A549 (cell line): Measurements from ENCODE around the gene OPCML. TPM values are rescaled to one million over a fixed set of nuclear protein-coding genes. Genes with fewer than 3 reads are reported as not detected.

Source experiments
- ATAC-seq, 2 experiments: fragments of 200-7000 bp in 1 of 2; fragments of >200 bp in 1 of 2; cut with Nextera tagmentation in 1 of 2; cut with Tn5 transposase in 1 of 2; 3 replicates each; pipeline versions ENCODE4 v1.8.0 to v1.9.1; 2018 to 2020; ENCODE audit warnings: mild to moderate bottlenecking in 1 of 2, moderate library complexity in 1 of 2
- CTCF ChIA-PET: fragments of 300-600 bp; sonication (Branson Sonifier 250); formaldehyde crosslinking; extraction: SDS; loops from one replicate; lab custom pipeline; 2021; ENCODE audit warnings: antibody characterized with exemption, inconsistent platforms; lab: Yijun Ruan, JAX
- POLR2A ChIA-PET: fragments of 350-600 bp; formaldehyde crosslinking; extraction: SDS; loops from one replicate; lab custom pipeline; 2021; ENCODE audit warnings: antibody characterized with exemption, inconsistent platforms; lab: Yijun Ruan, JAX
- DNase-seq, 2 experiments: peaks; one replicate each; pipeline versions ENCODE4 v3.0.0 to v3.0.0-alpha.2; 2011 to 2016; ENCODE audit warnings: low read depth in 1 of 2, low spot score in 1 of 2
- FAIRE-seq: peaks from 2 replicates; lab custom pipeline; 2011; peaks lifted over from hg19 to GRCh38; lab: Jason Lieb, UNC
- H3K27ac ChIP-seq, 2 experiments: fragments of >200 bp; sonication (Bioruptor Twin); formaldehyde crosslinking; 3 replicates each; pipeline ENCODE4 v1.5.1; 2016 to 2017
- H3K4me1 ChIP-seq: fragments of >200 bp; sonication (Bioruptor Twin); formaldehyde crosslinking; 3 replicates; pipeline ENCODE4 v1.6.1; 2016
- H3K4me2 ChIP-seq: fragments of >200 bp; sonication (Bioruptor Twin); formaldehyde crosslinking; 3 replicates; pipeline ENCODE4 v1.6.1; 2016
- H3K4me3 ChIP-seq: fragments of >200 bp; sonication (Bioruptor Twin); formaldehyde crosslinking; 3 replicates; pipeline ENCODE4 v1.5.1; 2016
- H3K9me3 ChIP-seq: fragments of >200 bp; sonication (Bioruptor Twin); formaldehyde crosslinking; 3 replicates; pipeline ENCODE4 v1.6.1; 2016
- ATOH8 ChIP-seq: fragments of 250-450 bp; sonication (Bioruptor Pico); IDR thresholded peaks from 2 replicates; pipeline ENCODE4 v1.5.0; 2020; ENCODE audit warnings: low read depth, mild to moderate bottlenecking, moderate library complexity
- CBX8 ChIP-seq: fragments of 200-600 bp; sonication (generic); IDR thresholded peaks from 2 replicates; pipeline ENCODE4 v1.6.1; 2016
- CHD4 ChIP-seq: fragments of 200-600 bp; sonication (generic); IDR thresholded peaks from 2 replicates; pipeline ENCODE4 v1.6.1; 2016; ENCODE audit warnings: antibody characterized with exemption, mild to moderate bottlenecking, borderline replicate concordance
- E2F6 ChIP-seq: IDR thresholded peaks from 2 replicates; pipeline ENCODE4 v1.6.1; 2012; ENCODE audit warnings: low read depth, borderline replicate concordance
- ELK1 ChIP-seq: fragments of 150-350 bp; IDR thresholded peaks from 2 replicates; pipeline ENCODE4 v1.6.1; 2014; ENCODE audit warnings: low read depth, mild to moderate bottlenecking, low read length
- EP300 ChIP-seq, 2 experiments: fragments of >200 bp; sonication (Bioruptor Twin); formaldehyde crosslinking; IDR thresholded peaks; 2 replicates in 1 of 2; 3 replicates in 1 of 2; pipeline ENCODE4 v1.6.1; 2016 to 2017
- ESRRA ChIP-seq: fragments of 150-350 bp; IDR thresholded peaks from 2 replicates; pipeline ENCODE4 v1.6.1; 2014; ENCODE audit warnings: mild to moderate bottlenecking, low read length, borderline replicate concordance
- FOSL2 ChIP-seq, 2 experiments: fragments of 450-650 bp in 1 of 2; fragments of >200 bp in 1 of 2; sonication (Bioruptor Twin) in 1 of 2; formaldehyde crosslinking; IDR thresholded peaks; 2 replicates each; pipeline versions ENCODE4 v1.5.0 to v1.6.1; 2016 to 2020; ENCODE audit warnings: mild to moderate bottlenecking in 1 of 2, moderate library complexity in 1 of 2
- FOXS1 ChIP-seq: fragments of 250-450 bp; sonication (Bioruptor Pico); IDR thresholded peaks from 2 replicates; pipeline ENCODE4 v1.5.0; 2020; ENCODE audit warnings: mild to moderate bottlenecking, moderate library complexity
- GATA3 ChIP-seq: IDR thresholded peaks from 2 replicates; pipeline ENCODE4 v1.6.1; 2012; ENCODE audit warnings: borderline replicate concordance
- HMGXB4 ChIP-seq: fragments of 250-450 bp; sonication (Bioruptor Pico); IDR thresholded peaks from 2 replicates; pipeline ENCODE4 v1.5.0; 2021; ENCODE audit warnings: mild to moderate bottlenecking, moderate library complexity, borderline replicate concordance
- HOXA7 ChIP-seq: fragments of 250-450 bp; sonication (Bioruptor Pico); IDR thresholded peaks from 2 replicates; pipeline ENCODE4 v1.5.0; 2020; ENCODE audit warnings: mild to moderate bottlenecking, moderate library complexity
- HOXB13 ChIP-seq: fragments of 250-450 bp; sonication (Bioruptor Pico); IDR thresholded peaks from 2 replicates; pipeline ENCODE4 v1.5.0; 2020; ENCODE audit warnings: low read depth, mild to moderate bottlenecking, moderate library complexity
- KDM5A ChIP-seq: fragments of 200-600 bp; sonication (generic); IDR thresholded peaks from 2 replicates; pipeline ENCODE4 v1.6.1; 2016; ENCODE audit warnings: antibody characterized with exemption, mild to moderate bottlenecking
- MAFK ChIP-seq: fragments of 450-650 bp; IDR thresholded peaks from 2 replicates; pipeline ENCODE4 v1.6.1; 2014; ENCODE audit not compliant: partially characterized antibody
- MAX ChIP-seq: IDR thresholded peaks from 2 replicates; pipeline ENCODE4 v1.6.1; 2012
- MYC ChIP-seq: IDR thresholded peaks from 2 replicates; pipeline ENCODE4 v1.6.1; 2012; ENCODE audit warnings: mild to moderate bottlenecking, inconsistent platforms, low read length, improper control_type of control experiment, borderline replicate concordance
- NPAS2 ChIP-seq: fragments of 250-450 bp; sonication (Bioruptor Pico); IDR thresholded peaks from 2 replicates; pipeline ENCODE4 v1.8.0; 2022; ENCODE audit warnings: mild to moderate bottlenecking, moderate library complexity, borderline replicate concordance
- PBX3 ChIP-seq: IDR thresholded peaks from 2 replicates; pipeline ENCODE4 v1.6.1; 2012
- PHF8 ChIP-seq: fragments of 200-600 bp; sonication (generic); IDR thresholded peaks from 2 replicates; pipeline ENCODE4 v1.6.1; 2016; ENCODE audit warnings: low read depth, mild to moderate bottlenecking, antibody characterized with exemption, moderate library complexity, borderline replicate concordance
- POLR2A ChIP-seq: IDR thresholded peaks from 2 replicates; pipeline ENCODE4 v1.6.1; 2012; ENCODE audit warnings: mild to moderate bottlenecking, low read length
- RARB ChIP-seq: fragments of 250-450 bp; sonication (Bioruptor Pico); IDR thresholded peaks from 2 replicates; pipeline ENCODE4 v1.8.0; 2021; ENCODE audit warnings: mild to moderate bottlenecking, moderate library complexity
- RFX5 ChIP-seq: fragments of 450-650 bp; IDR thresholded peaks from 2 replicates; pipeline ENCODE4 v1.7.1; 2014; ENCODE audit warnings: antibody characterized with exemption, mild to moderate bottlenecking, moderate library complexity
- RNF2 ChIP-seq: fragments of 200-600 bp; sonication (generic); IDR thresholded peaks from 2 replicates; pipeline ENCODE4 v1.6.1; 2016; ENCODE audit warnings: low read depth, mild to moderate bottlenecking, antibody characterized with exemption, moderate library complexity, borderline replicate concordance
- USF2 ChIP-seq: fragments of 450-650 bp; IDR thresholded peaks from 2 replicates; pipeline ENCODE4 v1.6.1; 2014; ENCODE audit warnings: antibody characterized with exemption
- ZFP36 ChIP-seq: fragments of 450-650 bp; IDR thresholded peaks from 2 replicates; pipeline ENCODE4 v1.6.1; 2014; ENCODE audit warnings: borderline replicate concordance; ENCODE audit not compliant: partially characterized antibody
- WGBS: methylation state at CpG from one replicate; pipeline ENCODE4 v1.1.6; 2017; ENCODE audit errors: missing lambda C conversion rate; 5-methylcytosine and 5-hydroxymethylcytosine counted together
- polyA plus RNA-seq, 4 experiments: library from polyadenylated mRNA; depleted of rRNA in 3 of 4; stranded (reverse); fragments of >200 nt; fragmentation: RNase III in 1 of 4; extraction: RNeasy Plus Mini Kit Qiagen cat#74134 plus additional on column Dnase treatment in 1 of 4; gene quantifications; 2 replicates in 3 of 4; 3 replicates in 1 of 4; pipeline ENCODE4 v1.2.3, GENCODE V29; 2011 to 2017

The OPCML gene
- polyA plus RNA-seq, 2 of the 4 experiments (the other 2 are of a cell fraction), result not detected

GRCh38 chr11:132744771-132745170, 787.5 kb downstream of the OPCML start:
- ATAC-seq (no peak), FAIRE-seq (no peak), DNase-seq (no peak)
- H3K4me2 ChIP-seq, result no peak overlapping the region
- no peak overlapping the region for H3K27ac ChIP-seq
- no peaks in the 10 kb centered on the region for H3K9me3 ChIP-seq
- H3K4me1 ChIP-seq, result no peaks in the 10 kb centered on the region
- no peak overlapping the region for H3K4me3 ChIP-seq
- ChIA-PET POLR2A (no interaction called here), CTCF (no interaction called here)
- TF ChIP-seq MAFK (no peak), RFX5 (no peak), CHD4 (no peak), CBX8 (no peak), RARB (CRISPR knock-in tag) (no peak), MAX (no peak), ATOH8 (CRISPR knock-in tag) (no peak), EP300 (IDR thresholded peaks at IDR 0.05) (no peak), RNF2 (no peak), HOXB13 (CRISPR knock-in tag) (no peak), HMGXB4 (no peak)
- WGBS, result 0% methylated on average over 8 of the region's 8 CpGs

- POLR2A ChIA-PET, result no interaction called here
- no peak for TF ChIP-seq FOXS1 (CRISPR knock-in tag)
- TF ChIP-seq PHF8, result no peak
- TF ChIP-seq ATOH8 (CRISPR knock-in tag), result no peak
- TF ChIP-seq KDM5A, result no peak
Measured at GRCh38 chr11:132743601-132744000, 788.7 kb downstream of the OPCML start.

GRCh38 chr11:132742929-132743328, 789.4 kb downstream of the OPCML start:
- CTCF ChIA-PET, result no interaction called here
- FAIRE-seq, result no peak
- 14% methylated on average over 6 of the region's 6 CpGs for WGBS

More at GRCh38 chr11:132743601-132744000, 788.7 kb downstream of the OPCML start:
- DNase-seq (no peak), FAIRE-seq (no peak), ATAC-seq (no peak)
- Histone ChIP-seq H3K9me3 (no peaks in the 10 kb centered on the region), H3K27ac (no peak overlapping the region), H3K4me1 (no peaks in the 10 kb centered on the region), H3K4me2 (no peak overlapping the region), H3K4me3 (no peak overlapping the region)
- WGBS, result 13% methylated on average over 4 of the region's 4 CpGs
- CTCF ChIA-PET, result no interaction called here

More at GRCh38 chr11:132742929-132743328, 789.4 kb downstream of the OPCML start:
- DNase-seq (no peak), ATAC-seq (no peak)
- no peaks in the 10 kb centered on the region for H3K4me1 ChIP-seq
- H3K4me2 ChIP-seq, result no peak overlapping the region
- no peaks in the 10 kb centered on the region for H3K9me3 ChIP-seq
- H3K4me3 ChIP-seq, result no peak overlapping the region
- no peak overlapping the region for H3K27ac ChIP-seq
- TF ChIP-seq FOSL2 (IDR thresholded peaks at IDR 0.05), result no peak
- TF ChIP-seq FOSL2 (CRISPR knock-in tag; IDR thresholded peaks at IDR 0.05), result no peak
- TF ChIP-seq POLR2A, result no peak
- TF ChIP-seq MAX, result no peak
- no peak for TF ChIP-seq PHF8
- TF ChIP-seq MYC, result no peak
- TF ChIP-seq ESRRA, result no peak
- TF ChIP-seq FOXS1 (CRISPR knock-in tag), result no peak
- TF ChIP-seq PBX3, result no peak
- TF ChIP-seq GATA3, result no peak
- no peak for TF ChIP-seq HOXA7 (CRISPR knock-in tag)
- TF ChIP-seq E2F6, result no peak
- TF ChIP-seq NPAS2 (CRISPR knock-in tag), result no peak
- no peak for TF ChIP-seq ELK1
- TF ChIP-seq USF2, result no peak
- no peak for TF ChIP-seq ZFP36
- POLR2A ChIA-PET, result no interaction called here
